ENCODE measurements around the gene ARHGEF39.

Gene ARHGEF39

GRCh38 chr9:35703906-35704672, 39.1 kb upstream of the ARHGEF39 start:
- H3K4me3 ChIP-seq (ENCODE audit: low read depth, low read length), result no peak overlapping the region
- TF ChIP-seq POLR2A (IDR thresholded peaks at IDR 0.05; ENCODE audit: extremely low read depth, insufficient read length), result no peak
- TF ChIP-seq MYC (IDR thresholded peaks at IDR 0.05; ENCODE audit: low read depth, low read length), result no peak
- no peak for TF ChIP-seq MAX (IDR thresholded peaks at IDR 0.05; ENCODE audit: low read depth, low read length)
- no peak for TF ChIP-seq CTCF (IDR thresholded peaks at IDR 0.05; ENCODE audit: low read depth, low read length)
- no peak for DNase-seq (ENCODE audit: low read depth)

- TF ChIP-seq MAX (IDR thresholded peaks at IDR 0.05; ENCODE audit: low read depth, low read length) (no peak), CTCF (IDR thresholded peaks at IDR 0.05; ENCODE audit: low read depth, low read length) (no peak), POLR2A (IDR thresholded peaks at IDR 0.05; ENCODE audit: extremely low read depth, insufficient read length) (no peak), MYC (IDR thresholded peaks at IDR 0.05; ENCODE audit: low read depth, low read length) (no peak)
- H3K4me3 ChIP-seq (ENCODE audit: low read depth, low read length), result no peak overlapping the region
- no peak for DNase-seq (ENCODE audit: low read depth)
Observed at GRCh38 chr9:35702696-35703095, 37.7 kb upstream of the ARHGEF39 start.

GRCh38 chr9:35700942-35701341, 35.9 kb upstream of the ARHGEF39 start:
- no peak for DNase-seq (ENCODE audit: low read depth)
- no peak overlapping the region for H3K4me3 ChIP-seq (ENCODE audit: low read depth, low read length)
- TF ChIP-seq POLR2A (IDR thresholded peaks at IDR 0.05; ENCODE audit: extremely low read depth, insufficient read length), result no peak
- TF ChIP-seq MYC (IDR thresholded peaks at IDR 0.05; ENCODE audit: low read depth, low read length), result no peak
- TF ChIP-seq MAX (IDR thresholded peaks at IDR 0.05; ENCODE audit: low read depth, low read length), result no peak
- TF ChIP-seq CTCF (IDR thresholded peaks at IDR 0.05; ENCODE audit: low read depth, low read length), result no peak

- no peak for TF ChIP-seq CTCF (IDR thresholded peaks at IDR 0.05; ENCODE audit: low read depth, low read length)
- TF ChIP-seq MYC (IDR thresholded peaks at IDR 0.05; ENCODE audit: low read depth, low read length), result no peak
- no peak for TF ChIP-seq POLR2A (IDR thresholded peaks at IDR 0.05; ENCODE audit: extremely low read depth, insufficient read length)
- TF ChIP-seq MAX (IDR thresholded peaks at IDR 0.05; ENCODE audit: low read depth, low read length), result no peak
- DNase-seq (ENCODE audit: low read depth), result no peak
- H3K4me3 ChIP-seq (ENCODE audit: low read depth, low read length), result no peak overlapping the region
Observed at GRCh38 chr9:35700031-35700430, 35.0 kb upstream of the ARHGEF39 start.

- no peak overlapping the region for H3K4me3 ChIP-seq (ENCODE audit: low read depth, low read length)
- TF ChIP-seq MYC (IDR thresholded peaks at IDR 0.05; ENCODE audit: low read depth, low read length) (no peak), MAX (IDR thresholded peaks at IDR 0.05; ENCODE audit: low read depth, low read length) (no peak), POLR2A (IDR thresholded peaks at IDR 0.05; ENCODE audit: extremely low read depth, insufficient read length) (no peak), CTCF (IDR thresholded peaks at IDR 0.05; ENCODE audit: low read depth, low read length) (no peak)
- no peak for DNase-seq (ENCODE audit: low read depth)
Observed at GRCh38 chr9:35698231-35698630, 33.2 kb upstream of the ARHGEF39 start.
